Measurements from ENCODE around the gene RNF175. TPM values are rescaled to one million over a fixed set of nuclear protein-coding genes. Genes with fewer than 3 reads are reported as not detected.

Gene RNF175
- total RNA-seq, 1 donor from 2014 or later: 26.6 TPM

GRCh38 chr4:153788413-153789276 is 28.8 kb upstream of the RNF175 start, which contains the start of gene SFRP2:
Gene SFRP2 (minus strand): TSS chr4:153789083. CDS start chr4:153788835, 248 bp downstream.
- H3K27me3 Mint-ChIP-seq (ENCODE audit: low read depth): peaks cover 28% of the 10 kb centered on the region
- H3K9me3 Mint-ChIP-seq: no peaks in the 10 kb centered on the region
- H3K27ac Mint-ChIP-seq (ENCODE audit: unreplicated experiment): peak within 1 kb of the TSS; percentile 99
- peaks cover 78% of the 10 kb centered on the region for H3K4me1 Mint-ChIP-seq
- peak within 1 kb of the TSS; percentile 97 for H3K4me3 Mint-ChIP-seq
- peak; percentile 68 for DNase-seq (ENCODE audit: low read depth, low spot score)
- no peak for TF ChIP-seq CTCF (conservative IDR thresholded peaks at IDR 0.05)
- peaks cover 14% of the 10 kb centered on the region for H3K36me3 Mint-ChIP-seq (ENCODE audit: low read depth)

- no peaks in the 10 kb centered on the region for H3K9me3 Mint-ChIP-seq
- peaks cover 28% of the 10 kb centered on the region for H3K27me3 Mint-ChIP-seq (ENCODE audit: low read depth)
- no peak for DNase-seq (ENCODE audit: low read depth, low spot score)
- no peak for TF ChIP-seq CTCF (conservative IDR thresholded peaks at IDR 0.05)
- H3K4me1 Mint-ChIP-seq: peaks cover 78% of the 10 kb centered on the region
- H3K4me3 Mint-ChIP-seq: peak overlapping the region; percentile 97
- peak overlapping the region; percentile 97 for H3K27ac Mint-ChIP-seq (ENCODE audit: unreplicated experiment)
- H3K36me3 Mint-ChIP-seq (ENCODE audit: low read depth): peaks cover 14% of the 10 kb centered on the region
Measured at GRCh38 chr4:153788051-153788412, 28.2 kb upstream of the RNF175 start.

- Mint-ChIP-seq H3K9me3 (no peaks in the 10 kb centered on the region), H3K27ac (ENCODE audit: unreplicated experiment) (peak overlapping the region; percentile 97), H3K36me3 (ENCODE audit: low read depth) (peaks cover 14% of the 10 kb centered on the region), H3K4me3 (peak overlapping the region; percentile 97), H3K4me1 (peaks cover 78% of the 10 kb centered on the region), H3K27me3 (ENCODE audit: low read depth) (peaks cover 28% of the 10 kb centered on the region)
- DNase-seq (ENCODE audit: low read depth, low spot score): no peak
- TF ChIP-seq CTCF (conservative IDR thresholded peaks at IDR 0.05): no peak
Measured at GRCh38 chr4:153787575-153787974, 27.8 kb upstream of the RNF175 start.

GRCh38 chr4:153787061-153787560 is 27.3 kb upstream of the RNF175 start:
- Mint-ChIP-seq H3K27me3 (ENCODE audit: low read depth) (peaks cover 28% of the 10 kb centered on the region), H3K9me3 (no peaks in the 10 kb centered on the region), H3K4me3 (peak overlapping the region; percentile 97), H3K36me3 (ENCODE audit: low read depth) (peaks cover 14% of the 10 kb centered on the region), H3K27ac (ENCODE audit: unreplicated experiment) (peak overlapping the region; percentile 97), H3K4me1 (peaks cover 78% of the 10 kb centered on the region)
- no peak for DNase-seq (ENCODE audit: low read depth, low spot score)
- TF ChIP-seq CTCF (conservative IDR thresholded peaks at IDR 0.05): no peak

- Mint-ChIP-seq H3K27ac (ENCODE audit: unreplicated experiment) (no peak overlapping the region), H3K4me1 (peaks cover 76% of the 10 kb centered on the region), H3K36me3 (ENCODE audit: low read depth) (peaks cover 19% of the 10 kb centered on the region), H3K27me3 (ENCODE audit: low read depth) (peaks cover 23% of the 10 kb centered on the region), H3K9me3 (no peaks in the 10 kb centered on the region), H3K4me3 (peak overlapping the region; percentile 97)
- DNase-seq (ENCODE audit: low read depth, low spot score): no peak
- TF ChIP-seq CTCF (conservative IDR thresholded peaks at IDR 0.05): peak; percentile 60
Measured at GRCh38 chr4:153785910-153786721, 26.3 kb upstream of the RNF175 start.

Data from neural crest cell (in vitro differentiated cells).